HepG2 (cell line): Measurements from ENCODE around the gene KANSL1L. TPM values are rescaled to one million over a fixed set of nuclear protein-coding genes. Genes with fewer than 3 reads are reported as not detected.

Experiments used
- ATF1 ChIP-seq: IDR thresholded peaks from 2 replicates; pipeline ENCODE4 v1.6.1; 2016; ENCODE audit warnings: mild to moderate bottlenecking, control low read depth
- FOXJ3 ChIP-seq: sonication (generic); formaldehyde crosslinking; IDR thresholded peaks from 2 replicates; pipeline ENCODE4 v1.4.0; 2020; ENCODE audit warnings: missing genetic modification reagents, mild to moderate bottlenecking, borderline replicate concordance
- MBNL3 ChIP-seq: fragments of 250-450 bp; sonication (Bioruptor Pico); conservative IDR thresholded peaks from 2 replicates; pipeline ENCODE4 v1.8.0; 2022; ENCODE audit warnings: mild to moderate bottlenecking, inconsistent platforms
- NFRKB ChIP-seq: fragments of 450-650 bp; IDR thresholded peaks from 2 replicates; pipeline ENCODE4 v1.6.1; 2017
- SUZ12 ChIP-seq: fragments of 150-350 bp; IDR thresholded peaks from 2 replicates; pipeline ENCODE4 v1.6.1; 2014; ENCODE audit warnings: low read depth, low read length
- ZBTB21 ChIP-seq: sonication (generic); formaldehyde crosslinking; IDR thresholded peaks from 2 replicates; pipeline ENCODE4 v1.4.0; 2020; ENCODE audit warnings: missing genetic modification reagents
- ZKSCAN8 ChIP-seq: IDR thresholded peaks from 2 replicates; pipeline ENCODE4 v1.6.1; 2016; ENCODE audit warnings: borderline replicate concordance, missing genetic modification reagents, missing compliant biosample characterization
- ZNF468 ChIP-seq: sonication (generic); formaldehyde crosslinking; IDR thresholded peaks from 2 replicates; pipeline ENCODE4 v1.8.0; 2022; ENCODE audit warnings: mild to moderate bottlenecking, moderate library complexity, missing genetic modification reagents
- ZNF547 ChIP-seq: sonication (generic); formaldehyde crosslinking; IDR thresholded peaks from 2 replicates; pipeline ENCODE4 v1.5.1; 2020; ENCODE audit warnings: mild to moderate bottlenecking, missing genetic modification reagents
- ZNF577 ChIP-seq: sonication (generic); formaldehyde crosslinking; IDR thresholded peaks from 2 replicates; pipeline ENCODE4 v1.4.0; 2020; ENCODE audit warnings: mild to moderate bottlenecking, low read depth, missing genetic modification reagents, borderline replicate concordance
- ZNF768 ChIP-seq: sonication (generic); formaldehyde crosslinking; IDR thresholded peaks from 2 replicates; pipeline ENCODE4 v1.4.0; 2020; ENCODE audit warnings: missing genetic modification reagents
- ZNF780A ChIP-seq: sonication (generic); formaldehyde crosslinking; IDR thresholded peaks from 2 replicates; pipeline ENCODE4 v1.8.0; 2022; ENCODE audit warnings: mild to moderate bottlenecking, missing genetic modification reagents, moderate library complexity
- ZNF792 ChIP-seq: IDR thresholded peaks from 2 replicates; pipeline ENCODE4 v1.6.1; 2016
- ZSCAN29 ChIP-seq: sonication (generic); formaldehyde crosslinking; conservative IDR thresholded peaks from 2 replicates; pipeline ENCODE4 v1.4.0; 2020; ENCODE audit warnings: mild to moderate bottlenecking, missing genetic modification reagents
- ZZZ3 ChIP-seq: sonication (generic); formaldehyde crosslinking; IDR thresholded peaks from 2 replicates; pipeline ENCODE4 v1.4.0; 2020; ENCODE audit warnings: missing genetic modification reagents, mild to moderate bottlenecking, borderline replicate concordance
- polyA plus RNA-seq, 8 experiments: library from polyadenylated mRNA; depleted of rRNA in 3 of 8; stranded (reverse) in 7 of 8; unstranded in 1 of 8; fragments of >200 nt; fragmentation: Illumina TruSeq in 4 of 8; extraction: Trizol in 4 of 8; gene quantifications; 2 replicates each; pipeline versions ENCODE4 v1.2.1 to v1.2.3, GENCODE V29; 2011 to 2016; ENCODE audit warnings: low read depth in 4 of 8, missing spikeins in 1 of 8, mixed read lengths in 1 of 8; ENCODE audit not compliant: insufficient read depth in 1 of 8
- total RNA-seq, 5 experiments: library from RNA; depleted of rRNA; stranded (reverse); fragments of >200 nt; fragmentation: Illumina TruSeq; extraction: Trizol; gene quantifications; 2 replicates each; pipeline ENCODE4 v1.2.3, GENCODE V29; 2016; ENCODE audit warnings: low read depth in 1 of 5
- TF ChIP-seq, protein P1 (sequence below): sonication (generic); formaldehyde crosslinking; IDR thresholded peaks from 2 replicates; pipeline ENCODE4 v1.8.1; 2023; ENCODE audit warnings: missing genetic modification reagents, inconsistent platforms, borderline replicate concordance
- TF ChIP-seq, protein P2 (sequence below): sonication (generic); formaldehyde crosslinking; IDR thresholded peaks from 2 replicates; pipeline ENCODE4 v1.9.0; 2022; ENCODE audit warnings: missing genetic modification reagents, mild to moderate bottlenecking, borderline replicate concordance
- TF ChIP-seq, protein P3 (sequence below): sonication (generic); formaldehyde crosslinking; IDR thresholded peaks from 2 replicates; pipeline ENCODE4 v1.8.1; 2022; ENCODE audit warnings: low read depth, mild to moderate bottlenecking, missing genetic modification reagents
- TF ChIP-seq, protein P4 (sequence below): sonication (generic); formaldehyde crosslinking; IDR thresholded peaks from 2 replicates; pipeline ENCODE4 v1.4.0; 2020; ENCODE audit warnings: missing genetic modification reagents, borderline replicate concordance
- TF ChIP-seq, protein P5 (sequence below): IDR thresholded peaks from 2 replicates; pipeline ENCODE4 v1.6.1; 2016; ENCODE audit warnings: low read depth, borderline replicate concordance

The KANSL1L gene
- total and polyA plus RNA-seq, 2 of the 13 experiments (the other 11 are each of a cell fraction or from before 2014, with no cell fraction given): 5.4 to 10.3 TPM

DNA sequence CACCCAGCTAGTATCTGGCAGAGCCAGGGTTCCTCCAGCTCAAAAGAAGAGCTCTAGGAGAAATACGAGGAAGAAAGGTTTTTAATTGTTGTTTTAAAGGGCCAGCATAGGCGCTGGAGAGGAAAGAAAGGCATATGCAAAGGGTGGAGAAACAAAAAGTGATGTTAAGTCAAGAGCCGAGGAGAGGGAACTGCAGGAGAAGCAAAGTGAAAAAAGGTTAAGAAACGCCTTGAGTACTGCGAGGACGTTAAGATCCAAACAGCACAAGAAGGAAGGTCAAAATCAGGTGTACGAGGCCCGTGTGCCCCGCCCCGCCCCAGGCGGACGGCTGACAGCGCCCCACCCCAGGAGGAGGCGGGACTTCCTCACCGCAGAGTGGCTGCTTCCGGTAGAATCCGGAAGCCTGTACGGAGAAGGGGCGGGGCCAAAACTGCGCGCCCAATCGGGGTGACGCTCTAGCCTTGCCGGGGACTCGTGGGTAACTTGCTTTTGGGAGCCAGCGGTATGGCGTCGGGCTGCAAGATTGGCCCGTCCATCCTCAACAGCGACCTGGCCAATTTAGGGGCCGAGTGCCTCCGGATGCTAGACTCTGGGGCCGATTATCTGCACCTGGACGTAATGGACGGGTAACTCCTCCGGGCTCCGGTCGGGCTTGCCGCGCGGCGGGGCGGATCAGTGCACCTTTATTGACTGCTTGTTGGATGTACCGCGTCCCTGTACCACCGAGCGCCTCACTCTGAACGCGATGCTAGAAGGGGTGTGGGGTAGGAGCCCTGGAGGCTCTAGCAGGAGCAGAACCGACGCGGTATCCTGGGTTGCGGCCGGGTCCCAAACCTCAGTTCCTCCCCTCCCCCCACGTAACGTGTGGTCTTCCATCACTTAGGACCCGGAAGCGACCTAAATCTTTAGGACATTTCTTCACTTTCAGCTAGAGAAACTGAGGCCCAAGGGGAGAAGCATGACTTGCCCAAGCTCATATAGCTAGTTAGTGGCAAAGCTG, 168.8 kb downstream of the KANSL1L start, which contains the start of gene RPE (continued):
- TF ChIP-seq, protein P1, sequence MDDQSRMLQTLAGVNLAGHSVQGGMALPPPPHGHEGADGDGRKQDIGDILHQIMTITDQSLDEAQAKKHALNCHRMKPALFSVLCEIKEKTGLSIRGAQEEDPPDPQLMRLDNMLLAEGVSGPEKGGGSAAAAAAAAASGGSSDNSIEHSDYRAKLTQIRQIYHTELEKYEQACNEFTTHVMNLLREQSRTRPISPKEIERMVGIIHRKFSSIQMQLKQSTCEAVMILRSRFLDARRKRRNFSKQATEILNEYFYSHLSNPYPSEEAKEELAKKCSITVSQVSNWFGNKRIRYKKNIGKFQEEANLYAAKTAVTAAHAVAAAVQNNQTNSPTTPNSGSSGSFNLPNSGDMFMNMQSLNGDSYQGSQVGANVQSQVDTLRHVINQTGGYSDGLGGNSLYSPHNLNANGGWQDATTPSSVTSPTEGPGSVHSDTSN: no peak
- TF ChIP-seq ZNF547 (peak; percentile 81; the same call in 1 of the 2 replicates), SUZ12 (no peak), ATF1 (peak; percentile 42; the same call in 1 of the 2 replicates), ZSCAN29 (CRISPR knock-in tag) (no peak), ZNF768 (CRISPR knock-in tag) (peak; percentile 64; the same call in 1 of the 2 replicates), MBNL3 (CRISPR knock-in tag) (no peak), NFRKB (no peak), ZNF468 (CRISPR knock-in tag) (no peak), ZZZ3 (peak; percentile 92; the same call in 1 of the 2 replicates), ZBTB21 (CRISPR knock-in tag) (no peak), ZNF780A (CRISPR knock-in tag) (no peak), ZKSCAN8 (no peak), ZNF792 (peak; percentile 64; the same call in 1 of the 2 replicates), FOXJ3 (CRISPR knock-in tag) (0 out of 2 replicates have a peak, but pooled peaks have one; percentile 47), ZNF577 (CRISPR knock-in tag) (no peak)
- TF ChIP-seq, protein P2, sequence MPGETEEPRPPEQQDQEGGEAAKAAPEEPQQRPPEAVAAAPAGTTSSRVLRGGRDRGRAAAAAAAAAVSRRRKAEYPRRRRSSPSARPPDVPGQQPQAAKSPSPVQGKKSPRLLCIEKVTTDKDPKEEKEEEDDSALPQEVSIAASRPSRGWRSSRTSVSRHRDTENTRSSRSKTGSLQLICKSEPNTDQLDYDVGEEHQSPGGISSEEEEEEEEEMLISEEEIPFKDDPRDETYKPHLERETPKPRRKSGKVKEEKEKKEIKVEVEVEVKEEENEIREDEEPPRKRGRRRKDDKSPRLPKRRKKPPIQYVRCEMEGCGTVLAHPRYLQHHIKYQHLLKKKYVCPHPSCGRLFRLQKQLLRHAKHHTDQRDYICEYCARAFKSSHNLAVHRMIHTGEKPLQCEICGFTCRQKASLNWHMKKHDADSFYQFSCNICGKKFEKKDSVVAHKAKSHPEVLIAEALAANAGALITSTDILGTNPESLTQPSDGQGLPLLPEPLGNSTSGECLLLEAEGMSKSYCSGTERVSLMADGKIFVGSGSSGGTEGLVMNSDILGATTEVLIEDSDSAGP (CRISPR knock-in tag): peak; percentile 98
- TF ChIP-seq, protein P3, sequence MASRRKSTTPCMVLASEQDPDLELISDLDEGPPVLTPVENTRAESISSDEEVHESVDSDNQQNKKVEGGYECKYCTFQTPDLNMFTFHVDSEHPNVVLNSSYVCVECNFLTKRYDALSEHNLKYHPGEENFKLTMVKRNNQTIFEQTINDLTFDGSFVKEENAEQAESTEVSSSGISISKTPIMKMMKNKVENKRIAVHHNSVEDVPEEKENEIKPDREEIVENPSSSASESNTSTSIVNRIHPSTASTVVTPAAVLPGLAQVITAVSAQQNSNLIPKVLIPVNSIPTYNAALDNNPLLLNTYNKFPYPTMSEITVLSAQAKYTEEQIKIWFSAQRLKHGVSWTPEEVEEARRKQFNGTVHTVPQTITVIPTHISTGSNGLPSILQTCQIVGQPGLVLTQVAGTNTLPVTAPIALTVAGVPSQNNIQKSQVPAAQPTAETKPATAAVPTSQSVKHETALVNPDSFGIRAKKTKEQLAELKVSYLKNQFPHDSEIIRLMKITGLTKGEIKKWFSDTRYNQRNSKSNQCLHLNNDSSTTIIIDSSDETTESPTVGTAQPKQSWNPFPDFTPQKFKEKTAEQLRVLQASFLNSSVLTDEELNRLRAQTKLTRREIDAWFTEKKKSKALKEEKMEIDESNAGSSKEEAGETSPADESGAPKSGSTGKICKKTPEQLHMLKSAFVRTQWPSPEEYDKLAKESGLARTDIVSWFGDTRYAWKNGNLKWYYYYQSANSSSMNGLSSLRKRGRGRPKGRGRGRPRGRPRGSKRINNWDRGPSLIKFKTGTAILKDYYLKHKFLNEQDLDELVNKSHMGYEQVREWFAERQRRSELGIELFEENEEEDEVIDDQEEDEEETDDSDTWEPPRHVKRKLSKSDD (CRISPR knock-in tag): no peak
- TF ChIP-seq, protein P4, sequence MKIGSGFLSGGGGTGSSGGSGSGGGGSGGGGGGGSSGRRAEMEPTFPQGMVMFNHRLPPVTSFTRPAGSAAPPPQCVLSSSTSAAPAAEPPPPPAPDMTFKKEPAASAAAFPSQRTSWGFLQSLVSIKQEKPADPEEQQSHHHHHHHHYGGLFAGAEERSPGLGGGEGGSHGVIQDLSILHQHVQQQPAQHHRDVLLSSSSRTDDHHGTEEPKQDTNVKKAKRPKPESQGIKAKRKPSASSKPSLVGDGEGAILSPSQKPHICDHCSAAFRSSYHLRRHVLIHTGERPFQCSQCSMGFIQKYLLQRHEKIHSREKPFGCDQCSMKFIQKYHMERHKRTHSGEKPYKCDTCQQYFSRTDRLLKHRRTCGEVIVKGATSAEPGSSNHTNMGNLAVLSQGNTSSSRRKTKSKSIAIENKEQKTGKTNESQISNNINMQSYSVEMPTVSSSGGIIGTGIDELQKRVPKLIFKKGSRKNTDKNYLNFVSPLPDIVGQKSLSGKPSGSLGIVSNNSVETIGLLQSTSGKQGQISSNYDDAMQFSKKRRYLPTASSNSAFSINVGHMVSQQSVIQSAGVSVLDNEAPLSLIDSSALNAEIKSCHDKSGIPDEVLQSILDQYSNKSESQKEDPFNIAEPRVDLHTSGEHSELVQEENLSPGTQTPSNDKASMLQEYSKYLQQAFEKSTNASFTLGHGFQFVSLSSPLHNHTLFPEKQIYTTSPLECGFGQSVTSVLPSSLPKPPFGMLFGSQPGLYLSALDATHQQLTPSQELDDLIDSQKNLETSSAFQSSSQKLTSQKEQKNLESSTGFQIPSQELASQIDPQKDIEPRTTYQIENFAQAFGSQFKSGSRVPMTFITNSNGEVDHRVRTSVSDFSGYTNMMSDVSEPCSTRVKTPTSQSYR (CRISPR knock-in tag): peak; percentile 88
- TF ChIP-seq, protein P5, sequence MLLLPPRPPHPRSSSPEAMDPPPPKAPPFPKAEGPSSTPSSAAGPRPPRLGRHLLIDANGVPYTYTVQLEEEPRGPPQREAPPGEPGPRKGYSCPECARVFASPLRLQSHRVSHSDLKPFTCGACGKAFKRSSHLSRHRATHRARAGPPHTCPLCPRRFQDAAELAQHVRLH (CRISPR knock-in tag): peak; percentile 46; the same call in 1 of the 2 replicates
